HuH-7 (cell line): ENCODE measurements around the gene MAGI1.

Experiments
- DNase-seq: peaks from one replicate; pipeline ENCODE4 v3.0.0; 2011; ENCODE audit warnings: low spot score

The MAGI1 gene

DNA sequence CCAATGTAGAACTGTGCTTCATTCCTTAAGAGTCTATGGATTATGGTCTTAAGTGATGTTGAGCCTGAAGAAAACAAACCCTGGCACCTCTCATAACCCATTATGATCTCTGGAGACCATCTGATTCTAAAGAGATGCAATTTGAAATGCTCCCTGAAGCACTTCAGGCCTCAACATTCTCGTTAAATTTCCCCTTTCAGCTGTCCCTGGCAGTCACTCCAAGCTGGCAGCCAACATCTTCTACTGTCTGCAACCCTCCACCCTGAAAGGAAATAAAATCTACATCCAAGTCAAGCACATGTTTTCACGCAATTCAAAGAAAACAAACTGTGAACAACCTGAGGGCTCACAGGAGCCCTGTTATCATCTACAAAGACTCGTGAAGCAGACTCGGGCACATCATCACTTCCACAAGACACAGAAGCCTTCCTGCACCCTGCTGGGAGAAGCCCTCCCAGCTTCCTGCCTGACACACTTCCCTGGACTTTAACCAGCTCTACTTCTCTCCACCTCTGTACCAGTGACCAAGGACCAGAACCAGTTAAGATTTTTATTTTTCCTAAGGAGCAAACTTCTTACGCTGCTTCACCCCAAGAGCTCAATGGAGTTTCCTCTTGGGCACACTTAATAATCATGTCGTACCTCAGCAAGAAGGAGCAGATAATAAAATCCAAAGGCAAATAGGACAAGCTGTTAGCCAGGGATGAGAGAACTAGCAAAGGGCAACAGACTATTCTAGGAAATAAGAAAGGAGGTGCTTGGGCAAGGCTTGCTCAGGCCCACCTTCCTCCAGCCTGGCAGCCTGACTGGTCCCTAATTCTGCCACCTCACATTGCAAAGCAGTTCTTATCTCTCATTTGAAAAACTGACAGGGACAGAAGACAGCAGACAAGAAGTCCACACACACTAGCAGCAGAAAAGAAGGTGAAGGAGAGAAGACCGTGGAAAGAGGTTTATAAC, 67.1 kb downstream of the MAGI1 start:
- no peak for DNase-seq

DNA sequence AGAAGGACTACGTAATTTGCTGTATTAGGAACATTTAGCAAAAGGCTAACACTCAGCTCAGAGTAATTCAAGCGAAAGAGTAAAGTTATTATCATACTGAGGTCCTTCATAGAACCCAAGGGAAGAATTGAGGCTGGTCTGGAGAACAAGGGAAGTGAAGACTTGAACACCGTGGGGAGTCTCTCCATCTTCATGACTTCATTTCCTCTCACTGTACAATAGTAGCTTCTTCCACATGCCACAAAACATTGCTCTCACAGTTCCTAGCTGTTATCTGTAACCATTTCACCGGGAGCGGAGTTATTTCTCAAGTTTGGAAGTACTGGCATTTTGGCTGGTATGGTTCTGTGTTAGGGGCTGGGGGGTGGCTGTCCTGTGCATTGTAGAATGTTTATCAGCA, 69.7 kb downstream of the MAGI1 start:
- no peak for DNase-seq

DNA sequence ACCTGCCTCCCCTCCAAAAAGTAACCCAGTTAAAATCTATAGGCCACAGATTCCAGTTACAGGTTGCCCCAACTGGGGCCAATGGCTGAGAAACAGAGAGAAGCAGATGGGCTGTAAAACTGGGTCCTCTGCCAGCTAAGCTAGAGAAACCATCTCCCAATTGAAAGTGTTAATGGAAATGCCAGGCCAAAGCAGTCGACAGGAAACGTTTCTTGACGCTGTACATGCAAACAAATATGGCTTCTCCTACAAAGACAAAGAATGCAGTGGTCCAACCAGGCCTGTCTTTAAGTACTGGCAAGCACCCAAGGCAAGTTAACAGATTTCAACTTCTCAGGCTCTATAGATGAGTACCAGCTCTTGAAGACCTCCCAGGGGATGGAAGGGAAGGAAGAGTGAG, 71.3 kb downstream of the MAGI1 start:
- DNase-seq = no peak

DNA sequence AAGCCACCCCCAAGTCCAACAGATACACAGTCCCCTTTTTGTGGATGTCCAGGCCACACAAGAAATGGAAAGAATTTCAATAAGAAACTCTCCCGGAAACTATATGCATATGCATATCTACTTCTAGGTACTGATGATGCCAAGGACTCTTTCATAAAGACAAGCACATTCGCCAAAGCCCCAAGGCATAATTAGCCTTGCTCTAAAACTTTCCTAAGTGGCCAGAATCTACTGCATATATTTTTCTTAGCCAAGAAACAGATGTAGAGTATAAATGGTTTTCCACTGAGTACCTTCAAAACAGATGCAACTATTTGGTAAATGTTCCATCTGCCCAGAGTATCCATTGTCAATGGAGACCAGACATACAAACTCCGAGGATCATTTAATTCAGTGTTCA, 73.9 kb downstream of the MAGI1 start:
- DNase-seq = no peak

DNA sequence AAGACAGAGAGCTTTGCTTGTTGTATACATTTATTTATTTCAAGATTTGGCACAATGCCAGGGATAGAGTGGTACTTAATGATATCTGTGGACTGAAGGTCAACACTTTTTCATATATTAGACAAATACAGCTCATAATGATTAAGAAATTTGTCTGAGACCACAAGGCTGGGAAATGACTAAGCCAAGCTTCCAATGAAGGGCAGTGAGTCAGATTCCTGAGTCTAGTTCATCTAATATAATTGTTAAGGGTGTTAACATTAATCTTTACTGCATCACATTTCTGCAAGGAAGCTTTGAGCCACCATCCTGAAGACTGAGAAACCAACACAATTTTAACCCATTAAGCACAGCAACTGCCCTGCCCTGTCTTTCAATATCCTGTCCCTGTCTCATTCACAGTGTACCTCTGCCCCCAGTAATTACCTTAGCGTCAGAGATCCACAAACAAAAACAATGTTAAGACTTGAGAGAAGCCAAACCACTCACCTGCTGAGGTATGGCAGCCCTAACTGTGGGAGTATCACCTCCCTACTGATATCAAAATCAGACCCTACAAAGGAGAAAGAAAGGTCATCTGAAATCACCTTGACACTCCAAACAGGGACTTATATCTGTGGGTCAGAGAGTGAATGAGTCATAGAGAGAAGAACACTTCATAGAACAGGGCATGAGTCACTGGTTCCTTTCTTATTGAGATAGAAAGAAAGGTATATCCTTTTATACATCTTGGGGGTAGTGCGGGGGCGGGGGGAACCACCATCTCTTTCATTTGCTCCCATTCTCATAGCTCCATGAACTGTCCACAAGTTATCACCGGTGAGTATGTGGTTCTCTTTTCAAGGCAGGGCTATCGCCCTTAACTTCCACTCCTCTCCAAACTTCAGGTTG, 74.7 kb downstream of the MAGI1 start:
- no peak for DNase-seq

DNA sequence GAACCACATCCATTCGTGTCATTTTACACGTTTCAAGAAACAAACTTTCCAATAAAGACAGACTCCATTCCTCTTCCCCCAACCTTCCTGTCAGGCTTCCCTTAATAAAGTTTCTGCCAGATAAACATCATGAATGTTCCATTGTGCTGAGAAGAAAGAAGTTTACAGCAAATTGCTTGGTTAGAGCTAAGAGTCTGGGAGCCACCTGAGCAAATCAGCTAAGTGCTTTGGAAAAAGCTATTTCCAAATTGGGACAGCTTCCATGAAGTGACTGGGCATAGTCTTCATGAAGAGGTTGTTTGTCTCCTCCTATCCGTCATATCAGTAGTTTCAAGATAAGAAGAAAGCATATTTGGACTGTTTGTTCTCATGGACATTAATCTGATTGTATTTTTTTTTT, 77.0 kb downstream of the MAGI1 start:
- no peak for DNase-seq

DNA sequence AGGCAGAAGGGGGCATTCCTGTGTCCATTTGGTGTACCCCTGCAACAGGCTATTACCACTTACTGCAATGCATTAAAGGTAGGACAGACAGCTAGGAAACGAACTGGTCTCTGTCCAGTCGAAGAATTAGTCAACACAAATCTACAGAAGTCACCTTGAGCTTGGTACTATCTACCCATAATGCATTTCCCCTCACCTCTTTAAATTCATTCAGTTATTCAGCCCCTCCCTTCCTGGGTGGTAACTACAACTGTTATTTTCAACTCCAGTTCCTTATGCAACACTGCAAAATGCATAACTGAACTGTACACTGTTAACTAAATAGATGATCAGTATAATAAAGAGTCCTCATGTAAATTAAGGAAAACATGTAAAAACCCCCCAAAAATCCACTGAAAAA, 77.6 kb downstream of the MAGI1 start:
- DNase-seq = no peak

DNA sequence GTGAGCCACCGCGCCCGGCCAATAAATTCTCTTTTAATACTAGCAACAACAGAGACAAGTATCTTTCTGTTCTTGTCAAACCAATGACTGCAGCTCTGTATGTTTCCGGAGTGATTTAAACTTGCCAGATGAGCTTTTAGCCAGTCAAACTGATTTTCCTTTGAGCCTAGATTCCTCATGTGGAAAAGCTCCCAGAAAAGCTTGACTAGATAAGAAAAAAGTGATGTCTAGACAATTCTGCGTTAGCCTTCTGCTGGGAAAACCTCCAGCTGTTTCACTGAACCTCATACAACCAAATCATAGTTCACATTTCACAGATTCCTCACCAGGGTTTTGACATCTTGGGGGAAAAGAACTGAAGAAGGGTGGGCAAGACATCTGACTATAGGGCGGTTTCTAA, 78.6 kb downstream of the MAGI1 start:
- DNase-seq = no peak

DNA sequence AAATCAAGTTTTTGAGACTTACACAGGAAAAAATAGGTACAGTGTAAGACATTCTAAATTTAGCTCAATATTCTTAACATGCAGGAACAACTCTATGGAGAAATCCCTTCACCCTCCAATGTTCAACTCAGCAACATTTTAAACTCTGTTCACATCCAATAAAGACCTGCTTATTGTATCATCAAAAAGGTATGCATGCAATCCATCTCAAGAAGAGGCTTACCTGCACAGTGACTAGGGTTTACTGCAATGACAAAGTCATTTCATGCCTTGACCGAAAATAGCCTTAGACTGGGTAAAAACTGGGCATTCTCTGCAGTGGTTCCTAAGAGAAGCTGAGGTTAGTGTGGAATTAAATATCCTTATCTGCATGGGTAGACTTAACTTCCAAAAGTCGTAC, 80.5 kb downstream of the MAGI1 start:
- no peak for DNase-seq

DNA sequence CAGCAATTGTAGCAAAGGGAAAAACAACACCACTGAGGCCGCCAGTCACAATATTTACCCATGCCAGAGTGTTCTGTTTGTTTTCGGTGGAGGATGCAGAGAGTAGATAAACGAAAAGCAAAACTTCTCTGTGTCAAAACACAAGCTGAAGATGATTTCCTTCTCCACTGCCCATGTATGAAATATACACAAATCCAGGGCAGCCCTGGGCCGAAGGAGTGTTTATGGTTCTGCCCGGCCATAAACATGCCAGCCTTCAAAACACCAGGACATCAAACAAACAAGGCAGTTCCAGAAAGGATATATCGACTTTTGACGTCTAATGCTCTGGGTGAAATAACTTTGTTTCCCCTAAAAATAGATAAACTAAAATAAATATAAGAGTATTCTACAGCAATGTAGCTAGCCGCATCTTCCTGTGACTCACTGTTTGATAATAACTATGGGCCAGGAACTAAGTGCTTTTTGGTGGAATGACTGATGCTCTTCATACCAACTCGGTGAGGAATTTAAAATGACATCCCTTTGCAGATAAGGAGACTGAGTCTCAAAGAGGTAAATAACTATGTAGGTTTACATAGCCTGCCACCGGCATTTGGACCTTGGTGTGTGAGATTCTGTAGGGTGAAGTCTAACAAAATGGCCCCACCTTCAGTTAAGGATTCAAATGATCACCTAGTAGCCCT, 82.8 kb downstream of the MAGI1 start:
- DNase-seq = no peak

DNA sequence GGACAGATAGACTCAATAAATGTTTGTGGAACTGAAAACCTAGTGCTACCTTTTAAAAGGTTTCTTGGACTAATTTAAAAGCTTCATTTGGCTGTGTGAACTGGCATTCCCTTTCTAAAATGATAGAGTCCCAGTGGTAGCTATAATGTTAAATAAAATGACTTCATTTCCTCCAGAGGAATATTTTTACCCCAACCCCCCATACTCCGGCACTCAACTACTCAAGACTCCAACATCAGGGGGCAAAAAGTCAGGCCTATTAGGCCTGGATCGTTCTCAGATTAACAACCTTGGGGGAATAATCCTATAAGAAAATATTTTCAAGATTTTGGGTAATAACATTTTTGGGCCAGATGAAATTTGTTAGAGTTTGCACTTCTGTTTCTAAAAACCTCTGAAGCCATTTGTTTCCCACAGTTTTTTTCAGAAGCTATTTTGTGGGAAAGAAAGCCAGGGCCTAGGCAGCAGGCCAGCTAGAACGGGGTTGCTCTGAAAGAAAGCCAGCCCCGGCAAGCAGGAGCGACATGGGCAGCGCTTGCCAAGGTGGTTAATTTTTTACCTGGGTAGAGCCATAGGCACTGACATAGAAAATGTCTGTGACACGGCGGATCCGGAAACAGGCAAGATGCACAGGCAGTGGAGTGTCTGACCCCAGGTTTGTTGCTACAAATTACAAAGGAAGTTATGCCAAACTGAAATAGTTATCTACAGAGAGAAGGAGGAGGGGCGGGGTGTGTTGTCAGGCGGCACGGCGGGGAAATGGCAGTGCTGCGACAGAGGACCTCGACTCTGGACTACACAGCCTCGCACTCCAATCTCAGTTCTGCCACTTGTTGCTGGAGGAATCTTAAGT, 84.6 kb downstream of the MAGI1 start:
- no peak for DNase-seq

DNA sequence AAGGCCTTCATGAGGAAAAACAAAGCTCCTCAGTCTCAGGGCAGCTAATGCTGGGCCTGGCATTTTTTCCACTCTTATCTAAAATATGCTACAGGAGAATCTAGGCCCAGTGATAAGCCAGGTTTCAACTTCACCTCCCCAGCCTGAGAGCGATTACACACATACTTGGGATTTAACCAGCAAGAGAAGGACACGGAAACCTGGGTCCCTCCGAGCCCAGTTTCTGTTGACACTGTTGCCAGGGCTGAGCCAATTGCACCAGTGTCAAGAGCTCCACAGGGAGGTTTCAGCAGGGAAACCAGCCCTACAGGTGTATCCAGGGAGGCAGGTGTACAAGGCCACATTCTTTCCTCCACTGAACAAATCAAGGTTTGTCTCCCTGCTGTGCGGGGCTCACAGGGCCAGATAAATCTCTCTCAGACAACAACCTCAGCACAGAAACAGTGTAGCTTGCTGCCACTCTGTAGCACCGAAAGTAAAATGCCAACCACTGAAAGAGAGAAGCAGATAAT, 85.4 kb downstream of the MAGI1 start:
- DNase-seq = no peak

DNA sequence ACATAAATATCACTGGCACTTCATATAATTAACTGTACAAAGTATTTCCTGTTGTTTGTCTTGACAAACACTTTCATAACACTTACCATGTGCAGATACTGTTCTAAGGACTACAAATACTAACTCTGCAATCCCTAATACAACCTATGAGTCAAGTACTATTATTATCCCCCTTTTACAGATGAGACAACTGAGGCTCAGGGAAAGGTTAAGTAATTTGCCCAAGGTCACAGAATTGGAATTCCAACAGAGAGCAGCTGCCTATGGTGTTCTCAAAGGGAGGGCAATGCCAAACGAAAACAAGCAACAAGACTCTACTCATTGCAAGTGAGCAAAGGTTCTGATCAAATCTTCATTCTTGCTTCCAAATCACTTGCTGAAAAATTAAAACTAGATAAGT, 85.9 kb downstream of the MAGI1 start:
- DNase-seq = no peak

DNA sequence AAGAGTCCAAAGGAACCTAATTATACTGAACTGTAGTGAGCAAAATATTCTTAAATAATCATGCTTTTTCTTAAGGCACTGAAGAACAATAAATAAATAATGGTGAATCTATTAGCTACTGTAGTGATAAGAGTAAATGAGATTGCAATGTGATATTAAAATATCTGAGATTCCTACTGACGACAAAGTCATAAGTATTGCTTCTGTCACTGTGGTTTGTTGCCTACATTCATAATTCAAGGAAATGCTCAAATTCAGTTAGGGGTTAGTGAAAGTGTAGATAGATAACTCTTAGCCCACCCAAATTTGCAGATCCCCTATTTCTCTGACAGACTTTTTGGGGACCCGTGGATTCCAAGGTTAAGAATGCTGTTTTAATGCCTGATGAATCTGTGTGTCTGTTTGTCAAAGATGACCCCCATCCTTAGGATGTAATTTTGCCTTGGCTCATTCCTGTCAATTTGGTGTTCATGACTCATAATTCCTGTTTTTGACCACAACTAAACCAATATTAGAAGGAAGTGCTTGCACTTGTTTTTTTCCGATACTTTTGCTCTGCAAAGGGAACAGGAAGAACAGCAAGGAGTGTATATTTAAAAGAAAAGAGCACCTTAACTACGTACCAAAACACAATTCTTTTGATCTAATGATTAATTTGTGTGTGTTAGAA, 86.7 kb downstream of the MAGI1 start:
- no peak for DNase-seq

DNA sequence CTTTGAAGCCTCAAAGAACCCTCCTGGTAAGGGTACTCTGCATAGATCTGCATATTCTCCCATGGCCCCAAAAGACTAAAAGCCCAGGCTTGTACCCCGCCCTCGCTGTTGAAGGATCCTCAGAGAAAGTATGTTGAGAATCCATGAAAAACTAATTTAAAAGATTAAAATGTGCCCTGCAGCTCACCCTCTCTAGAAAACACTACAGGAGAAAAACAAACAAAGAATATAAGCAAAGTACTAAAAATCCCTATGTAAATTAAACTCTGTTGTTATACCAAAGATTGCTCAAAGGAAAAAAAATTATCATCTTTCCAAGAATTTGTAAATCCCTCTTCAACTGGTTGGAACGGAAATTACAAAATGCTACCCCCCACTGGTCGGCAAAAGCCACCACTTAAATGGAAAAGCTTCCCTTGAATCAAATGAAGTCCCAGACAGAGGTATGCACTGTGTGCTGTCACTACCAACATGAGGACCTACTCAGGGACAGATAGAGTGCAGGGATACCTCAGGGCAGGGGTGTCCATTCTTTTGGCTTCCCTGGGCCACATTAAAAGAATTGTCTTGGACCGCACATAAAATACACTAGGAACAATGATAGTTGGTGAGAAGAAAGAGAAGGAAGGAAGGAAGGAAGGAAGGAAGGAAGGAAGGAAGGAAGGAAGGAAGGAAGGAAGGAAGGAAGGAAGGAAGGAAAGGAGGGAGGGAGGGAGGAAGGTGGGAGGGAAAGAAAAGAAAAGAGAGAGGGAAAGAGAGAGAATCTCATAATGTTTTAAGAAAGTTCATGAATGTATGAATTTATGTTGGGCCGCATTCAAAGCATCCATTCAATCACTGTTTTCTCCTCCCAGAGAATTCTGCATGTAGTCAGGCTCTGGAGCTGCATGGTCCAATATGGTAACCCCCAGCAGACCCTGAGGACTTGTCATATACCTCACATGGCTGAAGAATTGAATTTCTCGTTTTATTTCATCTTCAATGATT, 88.1 kb downstream of the MAGI1 start:
- no peak for DNase-seq

DNA sequence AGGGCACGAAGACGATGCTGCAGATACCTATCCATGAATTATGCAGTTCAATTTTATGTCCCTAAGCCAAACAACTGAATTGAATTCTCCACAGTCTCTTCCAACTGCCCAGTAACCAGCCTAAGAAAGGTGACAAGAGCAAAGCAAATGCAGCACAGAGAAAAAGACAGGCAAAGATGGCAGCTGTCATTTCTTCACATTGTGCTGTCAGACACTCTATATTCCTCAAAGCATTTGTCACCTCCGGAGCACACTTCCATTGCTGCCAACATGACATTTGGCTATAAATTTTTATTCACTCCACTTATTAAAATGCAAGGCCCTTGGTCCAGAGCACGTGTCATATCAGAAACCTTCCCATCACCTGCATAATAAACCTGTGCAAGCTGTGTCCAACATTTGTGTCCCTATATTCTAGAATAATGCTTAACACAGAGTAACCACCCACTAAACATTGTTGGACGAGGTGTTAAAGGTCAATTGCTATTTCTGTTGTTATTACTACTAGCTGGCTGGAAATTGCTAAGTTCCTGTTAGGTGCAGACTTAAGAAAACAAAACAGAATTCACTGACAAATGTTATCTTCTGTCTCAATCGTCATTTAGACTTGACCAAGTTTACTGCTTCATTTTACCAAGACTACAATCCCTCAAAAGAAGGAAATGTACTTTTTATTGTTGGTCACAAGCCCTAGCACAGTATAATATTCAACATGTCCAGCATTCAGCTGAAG, 89.7 kb downstream of the MAGI1 start:
- no peak for DNase-seq

DNA sequence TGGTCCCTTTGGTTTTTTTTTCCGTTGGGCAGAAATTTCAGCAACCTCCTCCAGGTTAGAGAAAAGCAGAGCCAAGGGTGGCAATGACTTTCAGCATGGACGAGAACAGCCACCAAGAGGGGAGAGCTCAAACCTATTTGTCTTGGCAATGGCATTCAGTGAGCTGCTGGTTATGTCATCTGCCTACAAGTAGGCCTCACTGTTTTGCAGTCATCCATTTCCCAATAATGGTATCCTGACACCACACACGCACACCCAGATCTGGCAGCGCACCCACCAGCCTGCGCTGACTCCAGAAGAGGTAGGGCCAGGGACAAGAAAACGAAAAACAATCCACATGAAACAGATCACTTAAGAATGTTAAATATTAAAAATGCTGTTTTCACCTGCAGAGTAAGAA, 92.3 kb downstream of the MAGI1 start:
- DNase-seq = no peak

DNA sequence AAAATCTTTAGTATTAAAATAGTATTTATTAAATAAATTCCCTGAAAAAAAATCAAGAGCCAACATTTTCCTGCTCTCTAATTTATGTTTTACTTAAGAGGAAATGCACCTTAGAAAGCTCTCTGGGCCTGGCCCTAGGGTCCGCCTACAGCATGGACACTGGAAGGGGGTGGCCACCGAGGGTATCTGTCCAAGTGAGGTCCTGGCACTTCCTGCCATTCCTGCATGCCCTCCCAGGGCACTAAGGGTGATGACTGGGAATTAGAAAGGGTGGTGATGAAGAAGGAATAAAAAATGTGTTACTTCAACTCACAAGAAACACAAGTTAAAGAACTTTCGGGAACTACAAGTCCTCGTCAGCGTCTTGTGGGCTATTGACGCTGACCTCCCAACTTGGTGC, 92.8 kb downstream of the MAGI1 start:
- DNase-seq = no peak

DNA sequence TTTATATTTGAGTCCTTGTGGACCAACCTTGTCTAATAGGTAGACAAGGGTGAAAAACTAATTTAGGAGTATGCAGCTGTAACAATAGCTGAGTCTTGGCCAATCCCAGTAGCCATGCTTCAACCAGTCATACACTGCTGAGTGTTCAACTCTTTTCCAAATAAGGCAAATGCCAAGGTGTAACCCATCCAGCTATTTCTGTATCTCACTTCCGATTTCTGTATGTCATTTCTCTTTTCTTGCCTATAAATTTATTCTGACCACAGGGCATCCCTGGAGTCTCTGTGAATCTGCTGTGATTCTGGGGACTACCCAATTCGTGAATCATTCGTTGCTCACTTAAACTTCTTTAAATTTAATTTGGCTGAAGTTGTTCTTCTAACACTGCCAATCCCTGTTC, 93.2 kb downstream of the MAGI1 start:
- DNase-seq = no peak
